PC-9 (cell line): ENCODE results near the gene CHKA.

Experiments used
- EZH2 ChIP-seq: fragments of 200-600 bp; sonication (generic); IDR thresholded peaks from 2 replicates; pipeline ENCODE4 v1.8.0; 2017; ENCODE audit warnings: antibody characterized with exemption, low read depth
- TF ChIP-seq, protein P1 (sequence below): fragments of 200-600 bp; sonication (generic); conservative IDR thresholded peaks from 2 replicates; pipeline ENCODE4 v1.6.1; 2017; ENCODE audit warnings: mixed run types, antibody characterized with exemption, mild to moderate bottlenecking, moderate library complexity

DNA sequence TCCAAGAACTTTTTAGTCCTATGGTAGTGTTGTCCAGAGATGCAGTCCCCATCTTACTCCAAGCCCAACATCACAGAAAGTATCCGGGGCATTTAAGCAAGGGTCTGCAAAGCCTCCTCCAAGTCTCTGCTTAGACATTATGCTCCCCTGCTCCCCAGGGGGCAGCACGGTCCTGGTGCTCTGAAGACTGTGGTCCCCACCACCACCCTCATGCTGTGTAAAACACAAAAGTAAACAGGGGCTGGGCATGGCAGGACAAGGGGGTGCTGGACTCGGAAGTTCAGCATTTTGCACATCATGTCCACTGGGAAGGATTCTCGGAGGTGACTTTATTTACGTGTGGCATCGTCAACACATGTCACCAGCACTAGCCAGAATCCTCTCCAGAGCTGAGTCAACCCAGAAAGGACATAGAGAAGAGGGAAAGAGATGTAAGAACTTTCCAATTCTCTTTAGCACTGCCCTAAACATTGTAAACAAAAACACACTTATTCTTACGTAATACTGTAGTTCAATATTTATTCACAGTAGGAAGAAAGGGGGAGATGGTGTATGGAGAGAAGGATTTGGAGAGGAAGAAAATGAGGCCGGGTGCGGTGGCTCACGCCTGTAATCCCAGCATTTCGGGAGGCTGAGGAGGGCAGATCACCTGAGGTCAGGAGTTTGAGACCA is 44.7 kb downstream of the CHKA start:
- TF ChIP-seq, protein P1, sequence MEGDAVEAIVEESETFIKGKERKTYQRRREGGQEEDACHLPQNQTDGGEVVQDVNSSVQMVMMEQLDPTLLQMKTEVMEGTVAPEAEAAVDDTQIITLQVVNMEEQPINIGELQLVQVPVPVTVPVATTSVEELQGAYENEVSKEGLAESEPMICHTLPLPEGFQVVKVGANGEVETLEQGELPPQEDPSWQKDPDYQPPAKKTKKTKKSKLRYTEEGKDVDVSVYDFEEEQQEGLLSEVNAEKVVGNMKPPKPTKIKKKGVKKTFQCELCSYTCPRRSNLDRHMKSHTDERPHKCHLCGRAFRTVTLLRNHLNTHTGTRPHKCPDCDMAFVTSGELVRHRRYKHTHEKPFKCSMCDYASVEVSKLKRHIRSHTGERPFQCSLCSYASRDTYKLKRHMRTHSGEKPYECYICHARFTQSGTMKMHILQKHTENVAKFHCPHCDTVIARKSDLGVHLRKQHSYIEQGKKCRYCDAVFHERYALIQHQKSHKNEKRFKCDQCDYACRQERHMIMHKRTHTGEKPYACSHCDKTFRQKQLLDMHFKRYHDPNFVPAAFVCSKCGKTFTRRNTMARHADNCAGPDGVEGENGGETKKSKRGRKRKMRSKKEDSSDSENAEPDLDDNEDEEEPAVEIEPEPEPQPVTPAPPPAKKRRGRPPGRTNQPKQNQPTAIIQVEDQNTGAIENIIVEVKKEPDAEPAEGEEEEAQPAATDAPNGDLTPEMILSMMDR, result no peak
- TF ChIP-seq EZH2, result no peak
